Stimulated activated CD4-positive, alpha-beta T cell treated with anti-CD3 and anti-CD28 coated beads, Interleukin-4, amount 100 ng/mL, for 4 hours (primary cell): ENCODE data around the gene CCM2L.

Experiments
- DNase-seq, 2 experiments: peaks; one replicate each; pipeline ENCODE4 v3.0.0-alpha.2; 2020

CCM2L gene

DNA sequence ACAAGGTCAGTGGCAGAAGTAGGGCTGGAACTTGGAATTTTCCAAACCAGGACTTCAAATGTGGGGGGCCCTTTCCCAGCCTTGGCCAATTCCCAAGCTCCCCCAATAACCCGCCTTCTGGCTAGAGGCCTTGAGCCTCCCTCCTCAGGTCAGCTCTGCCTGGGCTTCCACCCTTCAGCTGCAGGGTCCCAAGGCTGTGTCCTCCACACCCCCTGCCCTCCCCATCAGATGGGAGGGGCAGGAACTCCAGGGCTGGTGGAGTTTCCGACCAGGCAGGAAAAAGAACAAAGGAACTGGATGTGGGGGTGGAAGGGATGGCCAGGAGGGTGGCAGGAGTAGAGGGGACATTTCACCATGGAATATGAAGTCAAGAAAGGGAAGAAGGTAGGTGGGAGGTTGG, at the start of gene CCM2L:
Gene CCM2L (plus strand): TSS at position 338 of the 400 bp plus-strand sequence. CDS start 17 bp downstream, at position 355.
- no peak for DNase-seq

DNA sequence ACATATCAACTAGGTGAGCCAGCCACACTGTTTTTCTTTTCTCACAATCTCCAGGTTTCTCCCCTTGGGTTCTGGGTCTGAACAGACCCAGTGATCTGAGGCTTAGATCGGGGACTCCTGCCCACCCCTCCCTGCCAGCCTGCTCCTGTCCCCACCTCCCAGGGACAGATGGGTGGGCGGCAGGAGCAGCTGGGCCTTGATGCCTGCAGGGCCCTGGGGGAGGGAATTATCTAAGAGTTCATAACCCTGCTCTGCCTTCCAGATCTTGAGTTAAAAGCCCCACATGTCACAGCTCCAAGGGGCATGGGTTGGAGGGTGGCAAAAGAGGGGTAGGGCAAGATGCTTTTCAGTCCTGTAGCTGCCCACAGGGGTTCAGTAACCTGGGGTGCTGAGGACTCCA, 47.5 kb upstream of the CCM2L start:
- DNase-seq = no peak

DNA sequence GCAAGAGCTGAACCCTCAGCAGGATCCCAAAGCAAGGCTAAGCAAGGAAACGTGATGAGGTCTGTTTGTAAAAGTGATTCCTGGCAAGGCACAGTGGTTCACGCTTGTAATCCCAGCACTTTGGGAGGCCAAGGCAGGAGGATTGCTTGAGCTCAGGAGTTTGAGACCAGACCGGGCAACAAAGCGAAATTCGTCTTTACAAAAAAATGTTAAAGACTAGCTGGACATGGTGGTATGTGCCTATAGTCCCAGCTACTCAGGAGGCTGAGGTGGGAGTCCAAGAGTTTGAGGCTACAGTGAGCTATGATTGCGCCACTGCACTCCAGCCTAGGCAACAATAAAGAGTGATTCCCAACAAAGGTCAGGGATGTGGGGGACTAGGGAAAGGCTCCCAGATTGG, 46.3 kb upstream of the CCM2L start:
- DNase-seq = no peak

DNA sequence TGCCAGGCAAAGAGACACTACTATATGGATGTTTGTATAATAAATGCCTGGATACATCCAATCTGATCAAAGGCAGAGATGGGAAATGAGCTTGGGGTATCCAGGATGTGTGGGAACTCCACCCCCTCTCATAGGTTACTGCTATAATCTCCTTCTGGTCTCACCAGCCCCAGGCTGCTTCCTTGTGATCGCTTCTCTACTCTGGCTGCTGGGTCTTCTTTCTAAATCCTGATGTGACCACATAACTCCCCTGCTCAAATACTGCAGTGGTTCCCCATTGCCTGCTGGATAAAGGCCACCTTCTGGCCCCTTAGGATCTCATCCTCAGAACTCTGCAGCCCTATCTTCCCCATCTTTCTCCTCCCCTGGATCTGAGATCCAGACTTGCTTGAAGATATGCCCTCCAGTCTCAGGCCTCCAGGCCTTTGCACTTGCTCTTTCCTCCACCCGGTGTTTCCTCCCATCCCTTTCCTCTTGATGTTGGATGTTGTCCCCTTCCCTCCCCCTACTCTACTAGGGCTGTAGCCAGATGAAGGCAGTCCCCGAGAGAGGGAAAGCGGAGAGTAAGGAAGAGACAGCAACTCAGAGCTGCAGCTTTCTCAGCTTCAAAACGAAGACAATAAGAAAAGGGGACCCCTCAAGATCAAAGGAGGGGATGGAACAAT, 43.1 kb upstream of the CCM2L start:
- no peak for DNase-seq

DNA sequence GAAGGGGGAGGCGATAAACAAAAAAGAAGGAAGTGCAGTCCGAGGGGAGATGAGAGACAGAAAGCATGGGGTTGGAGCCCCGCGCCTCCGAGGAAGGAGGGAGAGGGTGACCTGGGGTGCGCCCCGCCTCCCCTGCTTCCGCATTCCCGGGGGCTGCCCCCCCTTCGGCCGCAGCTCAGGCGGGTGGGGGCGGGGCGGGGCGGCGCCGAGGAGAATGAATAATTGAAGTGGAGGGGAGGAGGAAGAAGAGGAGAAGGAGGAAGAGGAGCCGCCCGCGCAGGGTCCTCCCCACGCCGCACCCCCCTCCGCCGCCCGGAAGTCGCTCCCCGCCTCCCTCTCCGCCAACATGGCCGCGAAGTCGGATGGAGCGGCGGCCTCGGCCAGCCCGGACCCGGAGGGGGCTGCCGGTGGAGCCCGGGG, 42.4 kb upstream of the CCM2L start, which contains the start of gene XKR7:
Gene XKR7 (plus strand): TSS at position 322 of the 420 bp plus-strand sequence. CDS start 25 bp downstream, at position 347.
- peak; percentile 10 to 13 for DNase-seq

DNA sequence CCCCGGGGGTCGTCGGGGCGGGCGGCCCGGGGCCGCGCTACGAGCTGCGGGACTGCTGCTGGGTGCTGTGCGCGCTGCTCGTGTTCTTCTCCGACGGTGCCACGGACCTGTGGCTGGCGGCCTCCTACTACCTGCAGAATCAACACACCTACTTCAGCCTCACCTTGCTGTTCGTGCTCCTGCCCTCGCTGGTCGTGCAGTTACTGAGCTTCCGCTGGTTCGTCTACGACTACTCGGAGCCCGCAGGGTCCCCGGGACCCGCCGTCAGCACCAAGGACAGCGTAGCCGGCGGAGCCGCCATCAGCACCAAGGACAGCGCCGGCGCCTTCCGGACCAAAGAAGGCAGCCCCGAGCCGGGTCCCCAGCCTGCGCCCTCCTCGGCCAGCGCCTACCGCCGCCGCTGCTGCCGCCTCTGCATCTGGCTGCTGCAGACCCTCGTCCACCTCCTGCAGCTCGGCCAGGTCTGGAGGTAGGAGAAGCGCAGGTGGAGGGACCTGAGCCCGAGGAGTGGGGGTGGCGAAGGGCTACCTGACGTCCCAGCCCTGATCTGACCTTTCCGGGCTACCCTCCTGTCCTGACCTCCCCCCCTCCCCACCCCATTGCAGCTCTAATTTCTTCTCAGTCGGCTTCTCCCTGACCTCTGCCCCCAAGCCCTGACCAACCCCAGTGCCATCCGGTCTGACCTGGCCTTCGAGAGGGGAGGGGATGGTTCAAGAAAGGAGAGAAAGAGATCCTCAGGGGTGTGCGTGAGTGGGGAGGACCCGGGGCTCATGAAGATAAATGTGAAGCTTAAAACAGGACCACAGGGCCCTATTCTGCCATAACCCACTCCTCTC, 41.7 kb upstream of the CCM2L start:
- peak; percentile 60 to 78 for DNase-seq

DNA sequence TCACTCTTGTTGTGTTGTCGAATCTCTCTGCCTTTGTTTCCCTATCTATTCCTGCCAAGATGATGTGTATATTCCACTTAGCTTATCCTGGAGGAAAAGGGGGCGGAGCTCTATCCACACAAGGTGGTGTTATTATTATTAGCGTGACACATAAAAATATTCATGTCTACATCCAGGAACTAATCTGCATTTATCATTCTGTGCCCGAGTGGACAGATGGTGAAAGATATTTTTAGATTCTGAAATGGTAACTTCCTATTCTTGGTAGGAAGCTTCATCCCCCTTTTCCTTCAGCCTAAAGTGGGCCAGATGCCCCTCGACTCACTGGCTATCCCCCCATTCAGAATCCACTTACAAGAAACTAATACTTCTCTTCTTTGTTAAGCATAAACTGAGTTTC, 40.2 kb upstream of the CCM2L start:
- no peak for DNase-seq

DNA sequence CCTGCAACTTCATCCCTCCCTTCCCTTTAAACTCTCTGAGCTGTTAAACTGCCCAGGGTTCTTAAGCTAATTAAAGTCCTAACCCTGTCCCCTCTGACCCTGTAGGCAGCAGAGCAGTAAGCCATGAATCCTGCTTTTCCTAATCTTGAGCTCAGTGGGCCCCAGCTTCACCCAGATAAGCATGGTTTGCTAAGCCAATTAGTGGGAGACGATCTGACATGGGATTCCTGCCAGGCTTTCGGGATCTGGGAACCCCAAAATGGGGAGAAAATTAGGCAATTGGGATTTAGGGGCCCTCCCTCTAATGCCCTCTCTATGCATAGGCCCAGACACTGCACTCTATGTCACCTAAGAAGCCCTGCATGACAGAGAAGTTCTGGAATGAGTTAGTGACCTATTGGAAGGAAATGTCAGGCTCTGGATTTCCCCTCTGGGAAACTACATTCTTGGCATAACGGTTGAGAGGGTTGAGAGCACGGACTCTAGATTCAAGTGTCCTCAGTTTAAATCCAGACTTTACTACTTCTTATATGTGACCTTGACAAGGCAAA, 37.7 kb upstream of the CCM2L start:
- no peak for DNase-seq

DNA sequence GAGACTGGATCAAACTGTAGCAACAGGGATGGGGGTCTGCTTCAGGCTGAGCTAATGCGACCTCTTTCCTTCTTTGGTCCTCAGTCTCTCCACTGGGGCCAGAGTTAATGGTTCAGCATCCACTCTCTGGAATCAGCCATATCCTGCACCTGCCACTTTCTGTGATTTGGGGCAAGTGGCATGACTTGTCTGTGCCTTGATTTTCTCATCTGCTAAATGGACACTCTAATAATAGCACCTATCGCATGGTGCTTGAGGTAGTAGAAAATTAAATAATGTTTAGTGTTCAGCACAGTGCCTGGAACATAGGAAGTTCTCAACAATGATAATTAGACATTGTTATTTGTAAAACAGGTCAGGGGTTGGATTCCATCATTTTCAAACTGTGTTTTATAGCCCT, 35.9 kb upstream of the CCM2L start:
- no peak for DNase-seq

DNA sequence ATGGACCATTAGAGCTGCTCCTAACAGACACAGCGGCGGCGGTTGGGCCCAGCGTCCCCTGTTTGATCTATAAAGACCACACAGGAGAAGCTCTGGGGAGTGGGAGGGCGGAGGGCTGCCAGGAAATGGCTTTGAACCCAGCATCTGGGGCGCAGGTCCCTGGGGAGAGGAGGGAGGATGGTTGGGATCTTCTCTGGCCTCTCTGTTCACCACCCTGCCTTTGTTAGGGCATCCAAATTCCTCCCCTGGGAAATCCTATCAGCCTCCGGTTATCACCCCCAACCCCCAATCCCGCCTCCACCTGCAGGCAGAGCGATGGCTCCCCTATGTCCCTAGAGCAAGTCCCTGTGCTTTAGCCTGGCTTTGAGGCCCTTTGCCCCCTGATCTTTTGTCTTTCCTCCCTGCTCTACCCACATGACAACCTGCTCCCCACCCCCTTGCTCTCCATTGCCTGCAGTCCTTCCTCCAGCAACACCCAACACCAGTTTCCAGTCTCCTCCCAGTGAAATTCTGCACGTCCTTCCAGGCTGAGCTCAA, 35.2 kb upstream of the CCM2L start:
- no peak for DNase-seq

DNA sequence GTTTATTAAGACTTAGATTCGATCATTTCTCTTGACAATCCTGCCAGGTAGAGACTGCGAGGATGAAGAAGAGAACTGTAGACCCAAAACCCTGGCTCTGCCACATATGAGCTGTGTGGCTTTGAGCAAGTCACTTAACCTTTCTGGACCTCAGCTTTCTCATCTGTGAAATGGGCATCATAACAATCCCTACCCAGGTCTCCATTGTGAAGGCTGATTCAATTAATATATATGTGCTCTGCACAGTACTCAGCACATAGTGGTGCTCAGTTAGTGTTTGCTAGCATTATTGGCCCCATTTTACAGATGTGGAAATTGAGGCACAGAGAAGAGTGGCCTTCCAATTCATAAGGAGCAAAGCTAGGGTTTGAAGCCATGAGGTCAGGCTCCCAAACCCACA, 34.4 kb upstream of the CCM2L start:
- no peak for DNase-seq

DNA sequence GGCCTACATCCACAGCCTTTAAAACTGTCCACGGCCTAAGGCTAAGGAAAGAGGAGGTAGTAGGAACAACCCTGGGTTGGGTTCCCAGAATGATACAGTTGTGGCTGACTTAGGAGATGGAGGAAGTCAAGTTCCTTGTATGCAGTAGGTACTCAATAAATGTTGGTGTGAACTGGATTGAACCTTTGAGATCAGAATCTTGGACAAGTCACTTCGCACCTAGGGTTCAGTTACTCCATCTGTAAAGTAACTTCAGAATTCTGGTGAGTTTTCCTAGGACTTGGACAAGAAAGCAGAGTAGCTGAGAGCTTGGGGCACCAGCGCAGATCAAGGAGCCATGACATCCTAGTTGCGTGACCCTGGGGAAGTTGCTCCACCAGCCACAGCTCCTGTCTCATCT, 33.2 kb upstream of the CCM2L start:
- no peak for DNase-seq

DNA sequence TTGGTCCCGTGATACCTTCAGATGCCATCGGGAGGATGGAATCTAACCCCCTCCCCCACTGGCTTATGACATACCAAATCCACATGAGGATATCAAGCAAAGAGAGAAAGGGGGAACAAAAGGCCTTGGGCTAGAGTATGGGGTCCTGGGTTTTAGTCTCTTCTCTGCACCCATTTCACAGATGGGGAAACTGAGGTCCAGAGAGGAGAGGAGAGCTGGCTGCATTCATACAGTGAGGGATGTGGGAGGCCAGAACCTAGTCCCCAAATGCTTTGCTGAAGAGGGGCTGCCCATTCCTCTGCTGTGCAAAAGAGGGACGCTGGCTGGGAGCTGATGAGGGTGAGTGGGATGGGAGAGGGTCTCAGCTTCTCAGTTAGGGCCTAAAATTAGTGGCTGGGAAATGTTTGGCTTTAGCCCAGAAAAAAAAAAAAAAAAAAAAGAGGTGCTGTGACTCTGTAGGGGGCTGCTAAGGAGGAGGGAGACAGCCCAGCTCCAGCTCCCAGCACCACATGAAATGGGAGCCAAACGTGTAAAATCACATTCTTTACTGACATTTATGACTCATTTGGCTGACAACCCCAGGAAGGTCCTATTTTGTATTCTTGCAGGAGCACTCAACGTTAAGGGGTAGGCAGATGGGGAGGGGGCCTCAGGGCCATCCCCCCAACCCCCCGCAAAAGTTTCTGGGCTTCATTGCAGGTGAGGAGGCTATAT, 30.4 kb upstream of the CCM2L start:
- DNase-seq = no peak

DNA sequence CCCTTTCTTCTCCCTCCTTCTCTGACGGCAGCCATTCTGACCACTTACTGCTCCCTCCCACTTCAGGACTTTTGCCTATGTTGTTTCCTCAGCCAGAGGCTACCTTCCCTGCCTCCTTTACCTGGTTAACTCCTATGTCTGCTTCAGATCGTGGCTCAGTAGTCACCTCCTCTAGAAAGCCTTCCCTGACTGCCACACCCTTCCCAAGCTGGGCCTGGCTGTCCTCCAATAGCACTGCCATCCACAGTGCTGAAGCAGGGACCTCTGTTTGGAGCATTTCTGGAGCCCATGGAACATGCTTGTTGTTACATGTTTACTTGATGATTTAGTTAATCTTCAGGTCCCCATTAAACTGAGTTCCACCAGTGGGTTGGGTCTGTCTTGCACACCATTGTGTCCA, 28.5 kb upstream of the CCM2L start:
- DNase-seq = no peak

DNA sequence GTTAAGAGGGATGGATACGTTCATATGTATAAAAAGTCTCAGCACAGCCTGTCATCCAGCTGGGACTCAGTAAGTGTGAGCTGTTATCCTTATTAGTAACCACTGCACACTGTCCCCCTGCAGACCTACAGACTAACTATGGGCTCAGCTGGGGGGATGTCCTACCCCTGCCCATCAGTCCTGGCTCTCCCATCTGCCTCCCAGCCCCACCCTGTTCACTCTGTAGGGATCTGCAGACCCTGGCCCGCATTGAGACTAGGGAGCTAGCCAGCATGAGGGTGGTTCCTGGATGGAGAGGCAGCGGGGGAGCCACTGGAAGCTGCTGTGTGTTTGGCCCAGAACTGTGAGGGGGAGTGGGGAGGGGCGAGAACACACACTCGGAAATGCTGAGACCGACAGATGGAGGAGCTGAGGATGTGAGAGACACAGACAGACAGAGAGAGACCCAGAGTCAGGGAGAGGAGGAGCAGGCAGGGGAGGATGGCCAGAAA, 25.2 kb upstream of the CCM2L start:
- DNase-seq = no peak

DNA sequence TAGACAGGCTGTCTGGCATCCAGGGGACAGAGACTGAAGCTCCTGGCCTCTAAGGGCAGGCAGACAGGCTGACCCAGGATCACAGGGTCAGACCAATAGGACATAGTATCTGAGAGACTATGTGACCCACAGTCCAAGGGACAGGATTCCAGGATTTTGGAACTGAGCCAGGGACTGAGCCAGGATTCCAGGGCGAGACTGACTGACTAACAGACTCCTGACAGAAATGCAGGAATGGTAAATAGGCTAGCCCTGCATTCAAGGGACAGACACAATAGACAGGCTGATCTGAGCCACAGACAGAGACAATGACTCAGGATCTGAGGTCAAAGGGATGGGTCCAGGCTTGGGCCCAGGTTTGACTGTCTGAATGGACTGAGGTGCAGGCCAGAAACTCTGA, 22.5 kb upstream of the CCM2L start:
- no peak for DNase-seq

DNA sequence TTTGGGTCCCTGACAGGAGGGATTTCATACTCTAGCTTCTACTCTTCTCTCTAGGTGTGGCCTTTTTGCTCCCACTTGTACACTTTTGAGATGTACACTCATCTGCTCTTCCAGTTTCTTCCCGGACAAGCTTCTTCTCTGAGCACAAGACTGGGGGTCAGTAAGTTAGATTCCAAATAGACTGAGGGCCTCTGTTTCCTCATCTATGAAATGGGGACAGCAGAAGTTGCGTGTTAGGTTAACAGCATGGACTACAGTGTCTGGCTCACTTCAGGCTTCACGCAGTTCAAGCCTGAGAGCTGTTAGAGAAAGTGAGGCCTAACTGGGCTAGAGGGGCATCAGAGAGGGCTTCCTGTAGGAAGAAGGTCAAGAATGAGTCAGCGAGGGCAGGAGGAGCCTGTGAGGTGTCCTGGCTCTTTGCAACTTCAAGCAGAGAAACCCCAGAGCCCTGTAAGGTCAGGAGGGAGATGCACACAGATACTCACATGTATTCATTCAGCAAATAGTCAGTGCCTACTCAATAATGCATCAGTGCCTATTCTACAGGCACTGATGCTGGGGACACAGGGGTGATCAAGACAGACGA, 21.7 kb upstream of the CCM2L start:
- no peak for DNase-seq

DNA sequence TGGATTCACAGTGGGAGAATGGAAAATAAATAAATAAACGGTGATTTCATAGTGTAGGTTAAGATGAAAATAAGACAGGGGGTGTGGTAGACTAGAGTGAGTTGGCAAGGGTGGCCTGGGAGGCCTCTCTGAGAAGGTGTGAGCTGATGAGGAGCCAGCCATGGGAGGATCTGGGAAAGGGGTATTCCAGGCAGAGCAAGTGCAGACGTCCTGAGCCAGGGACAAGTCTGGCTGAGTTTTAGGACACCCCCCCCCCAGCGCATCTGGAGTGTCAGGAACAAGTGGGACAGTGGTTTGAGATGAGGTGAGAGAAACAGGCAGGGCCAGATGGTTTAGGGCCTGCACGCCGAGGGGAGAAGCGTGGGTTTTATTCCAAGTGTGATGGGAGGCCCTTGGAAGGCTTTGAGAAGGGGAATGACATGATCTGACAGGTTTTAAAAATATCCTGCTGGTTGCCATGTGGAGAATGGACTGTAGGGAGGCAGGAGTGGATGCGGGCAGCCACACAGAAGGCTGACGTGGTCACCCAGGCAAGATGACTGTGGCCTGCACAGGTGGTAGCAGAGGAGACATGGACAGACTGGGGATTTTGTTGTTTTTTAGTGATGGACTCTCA, 21.1 kb upstream of the CCM2L start:
- DNase-seq = no peak

DNA sequence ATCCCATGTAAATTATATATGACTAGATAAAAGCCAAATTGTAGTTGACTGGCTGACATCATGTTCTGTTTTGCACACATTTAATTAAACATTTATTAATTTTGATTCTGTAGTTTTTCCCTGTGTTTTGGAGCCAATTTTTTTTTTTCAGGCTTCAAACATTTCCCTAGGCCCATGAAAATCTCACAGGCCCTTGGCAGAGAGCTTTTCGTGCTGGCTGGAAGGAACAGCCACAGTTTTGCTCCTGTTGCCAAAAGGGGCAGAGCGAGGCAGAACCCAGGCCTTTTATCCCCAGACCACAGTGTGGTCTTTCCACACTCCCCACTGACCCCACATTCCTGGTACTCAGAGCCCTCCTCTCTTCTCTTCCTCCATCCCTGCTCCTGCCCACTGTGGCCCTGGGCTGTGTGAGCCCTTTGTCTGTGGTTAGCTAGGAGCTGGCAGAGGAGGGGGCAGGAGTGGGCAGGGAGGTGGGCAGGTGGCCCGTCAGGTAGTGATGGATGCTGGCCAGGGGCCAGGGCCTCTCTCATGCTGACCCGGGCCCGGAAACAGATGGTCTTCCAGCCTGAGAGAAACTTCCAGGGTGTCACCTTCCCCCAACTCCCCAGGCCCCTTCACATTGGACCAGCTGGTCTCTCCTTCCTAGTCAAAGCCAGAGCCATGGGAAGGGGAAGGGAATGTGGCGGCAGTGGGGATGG, 19.4 kb upstream of the CCM2L start:
- no peak for DNase-seq

DNA sequence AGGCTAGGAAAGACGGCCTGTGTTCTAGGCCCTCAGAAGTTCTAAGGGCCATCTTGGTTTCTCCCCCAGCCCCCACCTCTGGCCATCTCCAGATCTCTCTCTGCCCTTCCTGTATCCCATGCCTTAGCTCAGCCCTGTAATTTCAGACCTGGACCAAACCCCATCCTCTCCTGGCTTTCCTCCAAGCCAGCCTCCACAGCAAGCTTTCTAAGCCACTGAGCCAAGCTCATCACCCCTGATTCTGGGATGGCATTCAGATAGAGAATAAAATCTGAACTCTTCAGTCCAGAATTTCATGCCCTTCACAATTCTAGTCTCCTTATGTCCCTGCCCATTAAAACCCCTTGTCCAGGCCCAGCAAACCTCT, 18.9 kb upstream of the CCM2L start:
- DNase-seq = no peak

DNA sequence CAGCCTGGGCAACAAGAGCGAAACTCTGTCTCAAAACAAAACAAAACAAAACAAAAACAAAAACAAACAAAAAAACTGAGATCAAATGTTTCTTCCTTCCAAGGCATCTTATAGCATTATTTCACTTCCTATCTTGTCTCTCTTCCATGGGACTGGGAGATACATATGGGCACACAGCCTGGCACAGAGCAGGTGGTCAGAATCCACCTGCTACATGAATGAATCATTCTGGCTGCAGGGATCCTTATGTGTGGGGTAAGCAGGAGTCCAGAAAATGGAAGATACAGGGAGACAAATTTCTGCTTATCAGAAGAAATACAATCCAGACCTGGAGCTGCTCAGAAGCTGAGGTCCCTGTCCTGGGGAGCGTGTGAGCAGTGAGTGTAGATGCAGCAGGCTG, 18.2 kb upstream of the CCM2L start:
- no peak for DNase-seq

DNA sequence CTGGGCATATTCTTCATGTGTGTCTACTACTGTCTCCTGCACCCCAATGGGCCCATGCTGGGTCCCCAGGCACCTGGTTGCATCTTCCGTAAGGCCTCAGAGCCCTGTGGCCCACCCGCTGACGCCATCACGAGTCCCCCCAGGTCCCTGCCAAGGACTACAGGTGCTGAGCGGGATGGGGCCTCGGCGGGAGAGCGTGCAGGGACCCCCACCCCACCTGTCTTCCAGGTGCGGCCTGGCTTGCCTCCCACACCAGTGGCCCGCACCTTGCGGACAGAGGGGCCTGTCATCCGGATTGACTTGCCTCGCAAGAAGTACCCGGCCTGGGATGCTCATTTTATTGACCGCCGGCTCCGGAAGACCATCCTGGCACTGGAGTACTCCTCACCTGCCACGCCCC, 13.2 kb upstream of the CCM2L start:
- DNase-seq = no peak
